SU-DHL-6 (cell line): ENCODE results near the gene CERS6.

Experiments
- H2AFZ ChIP-seq: fragments of 200-600 bp; sonication (generic); 2 replicates; pipeline ENCODE4 v1.6.1; 2014; ENCODE audit warnings: low read depth, mild to moderate bottlenecking, moderate library complexity, mixed read lengths, antibody characterized with exemption, low read length; ENCODE audit not compliant: severe bottlenecking
- H3F3A ChIP-seq: fragments of 200-600 bp; shearing (Covaris generic); 2 replicates; pipeline ENCODE4 v1.6.0; 2016; ENCODE audit warnings: antibody characterized with exemption, mild to moderate bottlenecking; ENCODE audit not compliant: insufficient read depth
- H3K27ac ChIP-seq: fragments of 200-600 bp; sonication (generic); 2 replicates; pipeline ENCODE4 v1.5.1; 2016; ENCODE audit warnings: low read depth, mild to moderate bottlenecking, low read length, moderate library complexity, mixed read lengths
- H3K27me3 ChIP-seq: fragments of 200-600 bp; sonication (generic), shearing (Covaris generic); 2 replicates; pipeline ENCODE4 v1.6.0; 2014; ENCODE audit warnings: mild to moderate bottlenecking, low read length
- H3K36me3 ChIP-seq: fragments of 200-600 bp; sonication (generic); 2 replicates; pipeline ENCODE4 v1.6.1; 2014; ENCODE audit warnings: mild to moderate bottlenecking, low read length, mixed read lengths
- H3K4me2 ChIP-seq: fragments of 300-600, 200-600 bp; shearing (Covaris generic), sonication (generic); 2 replicates; pipeline ENCODE4 v1.6.0; 2014; ENCODE audit warnings: low read length, low read depth, mild to moderate bottlenecking; ENCODE audit not compliant: poor library complexity, severe bottlenecking
- H3K4me3 ChIP-seq: fragments of 200-600 bp; sonication (generic); 2 replicates; pipeline ENCODE4 v1.5.1; 2014; ENCODE audit warnings: antibody characterized with exemption, low read length, mild to moderate bottlenecking, mixed read lengths; ENCODE audit not compliant: insufficient read depth, poor library complexity, severe bottlenecking
- H3K79me2 ChIP-seq: fragments of 200-600 bp; sonication (generic); 2 replicates; pipeline ENCODE4 v1.6.1; 2014; ENCODE audit warnings: mild to moderate bottlenecking, low read length, moderate library complexity; ENCODE audit not compliant: insufficient read depth
- H3K9ac ChIP-seq: fragments of 200-600 bp; sonication (generic); 2 replicates; pipeline ENCODE4 v1.7.0; 2014; ENCODE audit warnings: mild to moderate bottlenecking, low read length
- H3K9me2 ChIP-seq: fragments of 200-600 bp; sonication (generic); replicated peaks from 2 replicates; pipeline ENCODE4 v1.6.1; 2014; ENCODE audit warnings: low read length; ENCODE audit not compliant: insufficient read depth
- H3K9me3 ChIP-seq: fragments of 200-600 bp; sonication (generic); 2 replicates; pipeline ENCODE4 v1.6.1; 2014; ENCODE audit warnings: low read length, mixed read lengths; ENCODE audit not compliant: insufficient read depth
- H4K20me1 ChIP-seq: fragments of 200-600 bp; sonication (generic); 2 replicates; pipeline ENCODE4 v1.6.1; 2014; ENCODE audit warnings: low read depth, mild to moderate bottlenecking, antibody characterized with exemption, low read length, moderate library complexity, mixed read lengths
- CTCF ChIP-seq: fragments of 200-600 bp; sonication (generic); IDR thresholded peaks from one replicate; pipeline ENCODE4 v1.5.1; 2017; ENCODE audit warnings: antibody characterized with exemption, mild to moderate bottlenecking, low read length, moderate library complexity; ENCODE audit not compliant: insufficient read depth, poor library complexity, severe bottlenecking
- EZH2phosphoT487 ChIP-seq: fragments of 200-600 bp; sonication (generic), shearing (Covaris generic); conservative IDR thresholded peaks from 2 replicates; pipeline ENCODE4 v1.6.1; 2018; ENCODE audit warnings: mild to moderate bottlenecking, antibody characterized with exemption, low read length, moderate library complexity, mixed read lengths

The CERS6 gene

GRCh38 chr2:168797286-168797655 is 341.2 kb downstream of the CERS6 start:
- H2AFZ ChIP-seq: no peak overlapping the region
- no peaks in the 10 kb centered on the region for H3K9me3 ChIP-seq
- no peak overlapping the region for H3K4me2 ChIP-seq

GRCh38 chr2:168798076-168798887 is 342.2 kb downstream of the CERS6 start:
- Histone ChIP-seq H3K4me3 (no peak overlapping the region), H2AFZ (no peak overlapping the region), H4K20me1 (no peaks in the 10 kb centered on the region), H3F3A (no peaks in the 10 kb centered on the region), H3K9me2 (no peaks in the 10 kb centered on the region), H3K9ac (no peak overlapping the region), H3K36me3 (no peaks in the 10 kb centered on the region), H3K4me2 (no peak overlapping the region), H3K27me3 (no peaks in the 10 kb centered on the region), H3K79me2 (no peaks in the 10 kb centered on the region), H3K27ac (no peak overlapping the region), H3K9me3 (no peaks in the 10 kb centered on the region)
- TF ChIP-seq EZH2phosphoT487 (no peak), CTCF (no peak)

More at GRCh38 chr2:168797286-168797655, 341.2 kb downstream of the CERS6 start:
- Histone ChIP-seq H3K9ac (no peak overlapping the region), H4K20me1 (no peaks in the 10 kb centered on the region), H3K4me3 (no peak overlapping the region), H3K27me3 (no peaks in the 10 kb centered on the region), H3K79me2 (no peaks in the 10 kb centered on the region), H3K9me2 (no peaks in the 10 kb centered on the region), H3K27ac (no peak overlapping the region), H3F3A (no peaks in the 10 kb centered on the region), H3K36me3 (no peaks in the 10 kb centered on the region)
- TF ChIP-seq EZH2phosphoT487 (no peak), CTCF (no peak)

- Histone ChIP-seq H3K36me3 (no peaks in the 10 kb centered on the region), H3K27ac (no peak overlapping the region), H3K9me3 (no peaks in the 10 kb centered on the region), H3K79me2 (no peaks in the 10 kb centered on the region), H3K27me3 (no peaks in the 10 kb centered on the region), H3K4me3 (no peak overlapping the region), H3K9ac (no peak overlapping the region), H3K9me2 (no peaks in the 10 kb centered on the region), H3F3A (no peaks in the 10 kb centered on the region), H4K20me1 (no peaks in the 10 kb centered on the region), H2AFZ (no peak overlapping the region), H3K4me2 (no peak overlapping the region)
- TF ChIP-seq CTCF (no peak), EZH2phosphoT487 (no peak)
Measured at GRCh38 chr2:168798888-168799410, 342.9 kb downstream of the CERS6 start.
